Omental fat pad (tissue), 4 donors: ENCODE data around the gene TMIE. TPM values are rescaled to one million over a fixed set of nuclear protein-coding genes. Genes with fewer than 3 reads are reported as not detected.

Source experiments
- ATAC-seq: fragments of 150-250 bp; one replicate; pipeline ENCODE4 v1.9.1; 2016; ENCODE audit warnings: mild to moderate bottlenecking, moderate library complexity; ENCODE audit not compliant: low FRiP score
- DNase-seq: peaks from one replicate; pipeline ENCODE4 v3.0.0-alpha.2; 2019; ENCODE audit warnings: low spot score
- total RNA-seq, 4 donors: library from RNA; depleted of rRNA; stranded (reverse); fragments of >200 nt; gene quantifications; one replicate each; pipeline ENCODE4 v1.1.0, GENCODE V29; 2016
- TF ChIP-seq, protein P1 (sequence below), 3 donors: fragments of 450-650 bp; IDR thresholded peaks; one replicate each; pipeline ENCODE4 v1.5.1; 2016 to 2017; ENCODE audit warnings: antibody characterized with exemption in 3 of 3, mild to moderate bottlenecking in 3 of 3, moderate library complexity in 2 of 3

Gene TMIE
- total RNA-seq, 4 donors from 2014 or later: 0.79 TPM; not detected in 3

DNA sequence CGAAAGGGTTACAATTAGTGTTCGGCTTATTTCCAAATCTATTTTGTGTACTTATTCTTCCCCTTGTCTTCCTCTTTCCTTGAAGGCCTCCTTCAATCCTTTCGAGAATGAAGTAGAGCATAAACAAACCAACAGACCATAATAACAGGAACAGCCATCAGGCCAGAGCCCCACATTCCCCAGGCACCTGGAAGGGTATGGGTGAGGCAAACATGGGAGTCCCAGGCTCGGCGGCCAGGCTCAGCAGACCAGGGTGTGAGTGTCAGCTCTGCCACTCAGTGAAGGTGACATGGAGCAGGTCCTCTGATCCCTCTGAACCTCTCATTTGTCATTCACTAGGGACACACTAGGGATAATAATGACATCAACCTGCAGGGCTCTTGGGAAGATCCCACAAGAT, 21.5 kb upstream of the TMIE start:
- DNase-seq (no peak), ATAC-seq (no peak)
- TF ChIP-seq, protein P1, sequence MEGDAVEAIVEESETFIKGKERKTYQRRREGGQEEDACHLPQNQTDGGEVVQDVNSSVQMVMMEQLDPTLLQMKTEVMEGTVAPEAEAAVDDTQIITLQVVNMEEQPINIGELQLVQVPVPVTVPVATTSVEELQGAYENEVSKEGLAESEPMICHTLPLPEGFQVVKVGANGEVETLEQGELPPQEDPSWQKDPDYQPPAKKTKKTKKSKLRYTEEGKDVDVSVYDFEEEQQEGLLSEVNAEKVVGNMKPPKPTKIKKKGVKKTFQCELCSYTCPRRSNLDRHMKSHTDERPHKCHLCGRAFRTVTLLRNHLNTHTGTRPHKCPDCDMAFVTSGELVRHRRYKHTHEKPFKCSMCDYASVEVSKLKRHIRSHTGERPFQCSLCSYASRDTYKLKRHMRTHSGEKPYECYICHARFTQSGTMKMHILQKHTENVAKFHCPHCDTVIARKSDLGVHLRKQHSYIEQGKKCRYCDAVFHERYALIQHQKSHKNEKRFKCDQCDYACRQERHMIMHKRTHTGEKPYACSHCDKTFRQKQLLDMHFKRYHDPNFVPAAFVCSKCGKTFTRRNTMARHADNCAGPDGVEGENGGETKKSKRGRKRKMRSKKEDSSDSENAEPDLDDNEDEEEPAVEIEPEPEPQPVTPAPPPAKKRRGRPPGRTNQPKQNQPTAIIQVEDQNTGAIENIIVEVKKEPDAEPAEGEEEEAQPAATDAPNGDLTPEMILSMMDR (IDR thresholded peaks at IDR 0.05): no peak

DNA sequence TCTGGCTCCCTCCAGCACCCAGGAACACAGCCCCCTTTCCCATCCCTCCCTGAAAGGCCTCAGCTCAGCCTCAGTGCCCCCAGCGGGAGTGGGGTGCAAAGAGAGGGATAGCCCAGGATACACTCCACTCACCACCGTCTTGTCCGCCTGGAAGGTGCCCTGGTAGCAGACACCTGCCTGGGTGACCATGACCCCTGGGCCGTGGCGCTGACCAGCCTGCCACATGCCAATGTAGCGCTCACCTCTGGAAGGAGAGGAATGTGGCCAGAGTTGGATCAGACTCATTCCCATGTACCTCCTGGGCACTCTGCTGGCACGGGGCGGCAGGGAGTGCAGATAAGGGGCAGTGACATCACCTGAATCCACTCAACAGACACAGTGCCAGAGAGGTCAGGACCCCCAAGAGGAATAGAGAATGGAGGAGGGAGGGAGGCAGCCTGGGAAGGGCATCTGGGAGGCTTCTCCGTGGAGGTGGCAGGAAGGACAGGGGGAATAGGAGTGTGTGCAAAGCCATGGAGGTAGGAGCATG, 20.8 kb upstream of the TMIE start:
- no peak for ATAC-seq
- TF ChIP-seq, protein P1 (IDR thresholded peaks at IDR 0.05): no peak
- DNase-seq: no peak

DNA sequence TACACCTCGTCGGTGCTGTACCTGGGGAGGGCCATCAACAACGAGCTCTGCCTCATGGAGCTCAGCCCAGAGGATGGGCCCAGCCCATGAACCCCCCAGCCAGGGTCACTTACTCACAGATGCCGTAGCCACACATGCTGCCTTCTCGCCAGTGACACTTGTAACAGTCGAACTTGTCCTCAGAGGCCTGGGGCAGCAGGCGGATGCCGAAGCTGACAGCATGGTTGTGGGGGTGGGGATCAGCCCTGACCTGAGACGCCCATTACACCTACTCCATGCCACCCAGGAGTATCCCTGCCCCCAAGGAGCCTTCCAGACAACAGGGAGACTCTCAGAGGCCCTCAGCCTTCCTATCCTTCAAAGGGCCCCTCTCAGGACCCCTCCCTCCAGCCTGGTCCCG, 19.8 kb upstream of the TMIE start:
- no peak for DNase-seq
- TF ChIP-seq, protein P1 (IDR thresholded peaks at IDR 0.05): no peak
- ATAC-seq: no peak

DNA sequence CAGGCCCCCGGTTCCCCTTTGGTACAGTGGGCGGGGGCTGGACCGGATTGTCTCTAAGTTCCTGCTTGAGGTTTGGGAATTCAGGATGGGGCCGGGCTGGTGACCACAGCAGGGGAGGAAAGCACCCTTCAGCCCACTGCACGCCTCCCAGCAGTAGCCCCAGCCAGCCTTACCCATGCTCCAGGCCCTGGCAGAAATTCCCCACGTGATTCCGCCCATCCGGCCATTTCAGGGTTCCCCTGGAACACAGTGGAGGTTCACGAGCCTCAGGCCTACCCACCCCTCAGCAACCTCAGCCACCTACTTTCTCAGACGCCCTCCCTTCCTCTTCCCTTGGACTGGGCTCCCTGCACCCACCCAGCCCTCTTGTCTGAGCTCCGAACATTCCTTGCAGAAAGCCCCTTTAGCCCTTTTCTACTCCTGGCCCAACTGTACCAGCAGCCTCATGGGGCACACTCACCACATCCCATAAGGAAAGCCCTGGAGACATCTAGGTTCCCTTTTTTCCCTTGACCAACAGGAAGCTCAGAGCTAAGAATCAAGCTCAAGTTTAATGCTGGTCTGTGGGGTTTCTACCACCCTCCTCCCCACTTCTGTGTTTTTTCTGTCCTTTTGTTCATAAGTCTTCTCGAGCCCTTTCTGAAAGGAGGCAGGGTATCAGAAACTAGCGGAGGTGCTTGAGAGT, 19.2 kb upstream of the TMIE start:
- no peak for ATAC-seq
- DNase-seq: no peak
- TF ChIP-seq, protein P1 (IDR thresholded peaks at IDR 0.05): no peak

DNA sequence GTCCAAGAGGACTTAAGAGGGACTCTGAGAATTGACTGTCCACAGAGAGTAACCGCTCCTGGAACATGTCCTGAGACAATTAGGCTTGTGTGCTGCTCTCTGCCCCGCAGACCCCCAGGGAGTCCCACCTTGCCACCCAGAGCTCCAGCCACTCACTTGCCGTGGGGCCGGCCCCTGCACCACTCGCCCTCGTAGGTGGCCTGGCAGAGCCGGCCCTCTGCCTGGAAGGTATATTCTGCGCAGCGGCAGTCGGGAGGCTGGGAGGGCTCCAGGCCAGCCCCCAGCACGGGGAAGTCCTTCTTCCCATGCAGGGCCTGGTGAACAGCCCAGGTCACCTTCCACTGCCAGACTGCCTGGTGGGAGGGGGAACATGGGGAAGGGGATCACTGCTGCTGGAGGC, 18.2 kb upstream of the TMIE start:
- TF ChIP-seq, protein P1 (IDR thresholded peaks at IDR 0.05): no peak
- DNase-seq: no peak
- no peak for ATAC-seq

DNA sequence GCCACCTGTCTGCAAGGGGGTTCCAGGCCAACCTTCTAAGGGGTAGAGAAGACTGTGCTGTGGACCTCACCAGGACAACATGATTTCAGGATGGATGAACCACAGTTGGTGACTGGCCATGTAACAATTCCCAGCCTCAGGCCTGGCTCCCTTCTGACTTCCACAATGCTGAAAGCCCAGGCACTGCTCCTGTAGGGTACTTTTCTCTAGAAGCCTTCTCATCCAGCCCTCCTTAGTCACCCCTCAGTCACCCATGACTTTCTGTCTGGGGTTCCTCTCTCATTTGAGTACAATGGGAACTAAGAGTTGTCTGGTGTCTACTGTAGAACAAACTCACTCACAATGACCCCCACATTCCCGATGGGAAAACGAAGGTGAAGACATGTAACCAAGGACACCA, 16.3 kb upstream of the TMIE start:
- DNase-seq: no peak
- ATAC-seq: no peak
- TF ChIP-seq, protein P1 (IDR thresholded peaks at IDR 0.05): no peak

DNA sequence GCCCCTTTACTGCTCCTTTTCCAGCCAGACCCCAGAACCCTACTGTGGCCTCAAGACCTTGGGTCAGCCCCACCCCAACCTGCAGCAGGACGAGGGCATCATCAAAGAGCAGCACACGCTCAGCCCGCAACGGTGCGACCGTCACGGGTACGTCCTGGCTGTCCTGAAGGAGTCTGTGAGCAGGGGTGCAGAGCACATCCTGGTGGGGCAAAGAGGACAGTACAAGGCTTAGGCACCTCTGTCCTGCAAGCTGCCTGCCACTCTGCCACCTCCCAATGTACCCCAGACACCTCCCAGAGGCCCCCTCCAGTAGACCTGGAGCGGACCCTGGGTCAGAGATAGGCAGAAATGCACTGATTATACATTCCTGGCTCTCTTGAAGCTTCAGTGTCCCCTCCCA, 15.7 kb upstream of the TMIE start:
- TF ChIP-seq, protein P1 (IDR thresholded peaks at IDR 0.05): no peak
- no peak for DNase-seq
- ATAC-seq: no peak
